Neural crest cell (in vitro differentiated cells): ENCODE measurements around the gene RALBP1. TPM values are rescaled to one million over a fixed set of nuclear protein-coding genes. Genes with fewer than 3 reads are reported as not detected.
"Not testable (repeated sequence)": the region's sequence is repeated elsewhere in the genome, so short reads cannot be mapped to it uniquely, and the experiment has no call there.

Experiments
- DNase-seq: peaks from one replicate; pipeline ENCODE4 v3.0.0; 2021; ENCODE audit warnings: low read depth, mixed read lengths, low spot score
- H3K27ac Mint-ChIP-seq: one replicate; pipeline ENCODE4 v1.8.0; 2021; ENCODE audit warnings: mild to moderate bottlenecking, mixed read lengths; ENCODE audit not compliant: unreplicated experiment
- H3K27me3 Mint-ChIP-seq: 2 replicates; pipeline ENCODE4 v1.8.0; 2021; ENCODE audit warnings: low read depth, mild to moderate bottlenecking, mixed read lengths
- H3K36me3 Mint-ChIP-seq: 2 replicates; pipeline ENCODE4 v1.8.0; 2021; ENCODE audit warnings: low read depth, mild to moderate bottlenecking, mixed read lengths
- H3K4me1 Mint-ChIP-seq: 2 replicates; pipeline ENCODE4 v1.8.0; 2021; ENCODE audit warnings: mixed read lengths
- H3K4me3 Mint-ChIP-seq: one replicate; pipeline ENCODE4 v1.8.0; 2021; ENCODE audit warnings: mild to moderate bottlenecking, mixed read lengths
- H3K9me3 Mint-ChIP-seq: 2 replicates; pipeline ENCODE4 v1.8.0; 2021; ENCODE audit warnings: mixed read lengths
- CTCF ChIP-seq: fragments of 200-600 bp; sonication (generic); conservative IDR thresholded peaks from 2 replicates; pipeline ENCODE4 v1.5.0; 2021; ENCODE audit warnings: antibody characterized with exemption, mild to moderate bottlenecking
- total RNA-seq: library from RNA; stranded (reverse); gene quantifications from 2 replicates; pipeline ENCODE4 v1.2.1, GENCODE V29; 2021

RALBP1 gene
- total RNA-seq, 1 donor from 2014 or later = 47.0 TPM

DNA sequence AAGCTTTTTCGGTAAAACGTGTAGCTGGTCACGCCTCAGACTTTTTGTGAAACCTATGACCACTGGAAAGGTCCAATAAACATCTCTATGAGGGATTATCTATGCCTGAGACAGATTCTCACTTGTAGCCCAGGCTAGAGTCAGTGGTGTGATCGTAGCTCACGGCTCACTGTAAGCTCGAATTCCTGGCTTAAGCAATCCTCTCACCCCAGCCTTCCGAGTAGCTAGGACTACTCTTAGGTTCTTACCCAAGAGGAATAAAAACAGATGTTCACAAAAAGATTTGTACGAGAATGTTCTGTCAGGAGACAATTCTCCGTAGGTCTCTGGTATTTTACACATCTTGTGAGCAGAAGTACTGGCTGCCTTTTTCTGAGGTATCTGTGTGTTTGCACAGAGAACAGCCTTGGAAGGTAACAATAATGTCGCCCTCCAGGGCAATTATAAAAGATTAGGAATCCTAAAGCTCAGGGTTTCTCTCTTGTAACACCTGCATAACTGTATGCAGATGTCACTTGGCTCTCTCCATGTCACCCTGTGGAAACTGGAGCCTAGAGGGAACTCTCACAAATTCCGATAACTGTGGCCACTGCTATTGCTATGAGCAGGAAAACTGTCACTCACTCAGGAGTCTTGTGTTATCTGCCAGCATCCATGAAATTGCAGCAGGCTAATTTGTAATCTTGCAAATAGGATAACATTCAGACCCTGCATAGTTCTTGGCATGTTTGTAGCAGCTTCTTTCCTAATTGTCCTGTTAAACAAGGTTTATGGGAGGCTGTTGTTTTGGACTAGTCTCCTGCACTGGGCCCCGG, 25.5 kb upstream of the RALBP1 start:
- no peak overlapping the region for H3K4me3 Mint-ChIP-seq
- no peaks in the 10 kb centered on the region for H3K4me1 Mint-ChIP-seq
- H3K27me3 Mint-ChIP-seq = no peaks in the 10 kb centered on the region
- no peaks in the 10 kb centered on the region for H3K36me3 Mint-ChIP-seq
- peaks cover 9% of the 10 kb centered on the region for H3K9me3 Mint-ChIP-seq
- no peak for DNase-seq
- no peak overlapping the region for H3K27ac Mint-ChIP-seq
- no peak for TF ChIP-seq CTCF

DNA sequence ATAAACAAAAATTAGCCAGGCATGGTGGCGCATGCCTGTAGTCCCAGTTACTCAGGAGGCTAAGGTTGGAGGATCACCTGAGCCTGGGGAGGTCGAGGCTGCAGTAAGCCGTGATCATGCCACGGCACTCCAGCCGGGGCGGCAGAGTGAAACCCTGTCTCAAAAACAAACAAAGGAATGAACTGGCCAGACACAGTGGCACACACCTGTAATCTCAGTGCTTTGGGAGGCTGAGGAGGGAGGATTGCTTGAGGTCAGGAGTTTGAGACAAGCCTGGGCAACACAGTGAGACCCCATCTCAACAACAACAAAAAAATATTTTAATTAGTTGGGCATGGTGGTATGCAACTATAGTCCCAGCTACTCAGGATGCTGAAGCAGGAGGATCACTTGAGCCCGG, 24.4 kb upstream of the RALBP1 start:
- H3K9me3 Mint-ChIP-seq = peaks cover 13% of the 10 kb centered on the region
- not testable (repeated sequence) for H3K4me1 Mint-ChIP-seq, H3K27ac Mint-ChIP-seq, H3K27me3 Mint-ChIP-seq, H3K36me3 Mint-ChIP-seq, H3K4me3 Mint-ChIP-seq, DNase-seq

- DNase-seq = no peak
- no peak overlapping the region for H3K27ac Mint-ChIP-seq
- no peak overlapping the region for H3K4me3 Mint-ChIP-seq
- H3K27me3 Mint-ChIP-seq = no peaks in the 10 kb centered on the region
- peaks cover 21% of the 10 kb centered on the region for H3K9me3 Mint-ChIP-seq
- TF ChIP-seq CTCF = no peak
- no peaks in the 10 kb centered on the region for H3K36me3 Mint-ChIP-seq
- H3K4me1 Mint-ChIP-seq = no peaks in the 10 kb centered on the region
Measured at GRCh38 chr18:9453283-9453682, 22.0 kb upstream of the RALBP1 start.

DNA sequence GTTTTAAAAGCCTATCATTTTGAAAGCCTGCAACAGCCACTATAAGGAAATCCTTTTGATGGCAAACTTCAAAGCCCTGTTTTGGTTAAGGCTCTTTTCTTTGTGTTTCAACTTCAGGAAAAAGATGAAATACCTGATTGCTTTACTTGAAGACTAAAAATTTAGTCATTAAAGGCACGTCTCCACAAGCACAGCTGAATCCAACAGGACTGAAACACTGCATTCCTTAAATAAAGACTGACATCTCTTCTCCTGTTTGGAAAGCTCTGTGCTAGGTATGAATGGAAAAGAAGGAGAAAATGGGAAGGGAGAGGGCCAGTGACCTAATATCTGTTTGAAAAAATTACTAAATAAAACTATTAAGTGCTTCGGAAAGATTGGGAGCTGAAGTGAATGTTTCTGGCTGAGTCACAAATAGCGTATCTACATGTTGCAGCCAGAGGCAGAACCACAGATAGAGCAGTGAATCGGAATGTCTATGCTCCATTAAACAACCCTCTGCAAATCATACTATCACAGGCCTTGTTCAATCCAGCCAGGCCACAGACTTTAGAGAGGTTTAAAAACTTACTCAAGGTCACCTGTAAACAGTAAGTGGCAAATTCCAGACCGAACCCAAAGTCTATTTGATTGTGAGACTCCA, 21.1 kb upstream of the RALBP1 start:
- Mint-ChIP-seq H3K36me3 (no peaks in the 10 kb centered on the region), H3K4me3 (no peak overlapping the region), H3K9me3 (peaks cover 21% of the 10 kb centered on the region), H3K4me1 (no peaks in the 10 kb centered on the region), H3K27ac (no peak overlapping the region), H3K27me3 (no peaks in the 10 kb centered on the region)
- TF ChIP-seq CTCF = no peak
- DNase-seq = no peak

DNA sequence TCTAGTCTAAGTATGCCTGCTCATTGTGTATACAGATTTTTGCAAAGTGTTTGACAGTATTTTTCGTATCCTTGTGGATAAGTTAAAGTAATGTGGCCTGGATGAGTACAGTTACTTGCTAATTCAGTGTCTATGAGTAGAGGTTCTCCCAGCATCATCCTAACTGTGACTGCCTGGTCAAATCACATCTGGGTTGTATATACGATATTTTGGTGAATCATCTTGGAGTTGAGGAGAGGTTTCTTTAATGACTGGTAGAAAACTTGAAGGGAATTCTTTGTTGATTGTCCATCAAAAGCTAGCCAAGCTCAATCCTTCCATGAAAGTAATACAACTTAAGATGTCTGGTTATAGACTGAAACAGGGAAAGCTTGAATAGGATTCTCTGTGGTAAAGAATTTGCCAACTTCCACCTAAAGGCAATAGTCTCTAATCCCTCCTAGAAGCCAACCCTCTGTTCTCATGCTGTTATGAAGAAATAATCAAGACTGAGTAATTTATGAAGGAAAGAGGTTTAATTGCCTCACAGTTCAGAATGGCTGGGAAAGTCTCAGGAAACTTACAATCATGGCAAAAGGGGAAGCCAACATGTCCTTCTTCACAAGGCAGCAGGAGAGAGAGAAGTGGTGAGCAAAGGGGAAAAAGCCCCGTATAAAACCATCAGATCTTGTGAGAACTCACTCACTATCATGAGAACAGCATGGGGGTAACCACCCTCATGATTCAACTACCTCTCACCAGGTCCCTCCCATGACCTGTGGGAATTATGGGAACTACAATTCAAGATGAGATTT, 19.4 kb upstream of the RALBP1 start:
- Mint-ChIP-seq H3K27ac (no peak overlapping the region), H3K27me3 (no peaks in the 10 kb centered on the region)

More for the DNA sequence above, 19.4 kb upstream of the RALBP1 start:
- TF ChIP-seq CTCF = no peak
- Mint-ChIP-seq H3K4me1 (no peaks in the 10 kb centered on the region), H3K9me3 (peaks cover 21% of the 10 kb centered on the region), H3K4me3 (no peak overlapping the region), H3K36me3 (no peaks in the 10 kb centered on the region)
- DNase-seq = no peak
